ENCODE data around the gene PRRX1. TPM values are rescaled to one million over a fixed set of nuclear protein-coding genes. Genes with fewer than 3 reads are reported as not detected.

Gene PRRX1
- 0.73 and 1.1 TPM in 2 replicates for total RNA-seq (2014; rRNA removed; shearing (Covaris generic))

DNA sequence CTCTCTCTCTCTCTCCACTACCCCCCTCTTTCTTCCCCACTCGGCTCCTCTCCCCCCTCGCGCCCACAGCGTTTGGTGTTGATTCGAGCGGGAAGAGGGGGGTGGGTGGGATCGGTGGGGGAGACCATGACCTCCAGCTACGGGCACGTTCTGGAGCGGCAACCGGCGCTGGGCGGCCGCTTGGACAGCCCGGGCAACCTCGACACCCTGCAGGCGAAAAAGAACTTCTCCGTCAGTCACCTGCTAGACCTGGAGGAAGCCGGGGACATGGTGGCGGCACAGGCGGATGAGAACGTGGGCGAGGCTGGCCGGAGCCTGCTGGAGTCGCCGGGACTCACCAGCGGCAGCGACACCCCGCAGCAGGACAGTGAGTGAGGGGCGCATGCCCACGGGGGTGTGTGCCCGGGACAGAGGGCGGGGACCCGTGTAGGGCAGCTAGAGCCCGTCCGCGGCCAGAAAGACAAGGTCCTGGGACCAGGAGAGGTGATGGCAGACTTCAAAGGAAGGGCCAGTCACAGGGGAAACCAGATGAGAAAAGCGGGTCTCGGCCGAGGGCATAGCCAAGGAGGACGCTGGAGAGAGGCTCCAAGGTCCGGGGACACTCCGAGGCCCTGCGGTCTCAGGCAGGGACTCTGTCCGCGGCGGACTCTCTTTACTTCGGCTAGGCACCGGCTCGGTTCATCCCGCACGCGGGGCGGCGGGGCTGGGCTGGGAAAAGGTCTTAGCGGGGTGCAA lies at the start of gene PRRX1:
TSS of gene PRRX1 (plus strand) at position 39 of the 735 bp plus-strand sequence. CDS start at position 127, 88 bp downstream.
- Histone ChIP-seq H3K27me3 (peaks cover 6% of the 10 kb centered on the region; the same call in 1 of the 2 replicates), H3K9me3 (replicated peaks) (no peaks in the 10 kb centered on the region)

GRCh38 chr1:170617591-170618330 lies 46.2 kb upstream of the PRRX1 start:
- Histone ChIP-seq H3K9me3 (replicated peaks) (no peaks in the 10 kb centered on the region), H3K27ac (no peak overlapping the region), H3K27me3 (no peaks in the 10 kb centered on the region), H3K4me3 (no peak overlapping the region), H3K36me3 (no peaks in the 10 kb centered on the region), H3K4me1 (no peaks in the 10 kb centered on the region)
- DNase-seq, result no peak

More for the DNA sequence above, at the start of gene PRRX1:
- DNase-seq, result peak in 1 of 2 experiments; percentile 11
- Histone ChIP-seq H3K4me3 (peak within 1 kb of the TSS; percentile 50), H3K27ac (no peak within 1 kb of the TSS), H3K4me1 (no peaks in the 10 kb centered on the region), H3K36me3 (no peaks in the 10 kb centered on the region)

GRCh38 chr1:170618421-170618820 lies 45.5 kb upstream of the PRRX1 start:
- Histone ChIP-seq H3K27me3 (no peaks in the 10 kb centered on the region), H3K4me1 (no peaks in the 10 kb centered on the region), H3K27ac (no peak overlapping the region), H3K9me3 (replicated peaks) (no peaks in the 10 kb centered on the region), H3K36me3 (no peaks in the 10 kb centered on the region), H3K4me3 (no peak overlapping the region)
- DNase-seq, result no peak

- Histone ChIP-seq H3K27ac (no peak overlapping the region), H3K27me3 (no peaks in the 10 kb centered on the region)
- peak in 1 of 2 experiments; percentile 4 for DNase-seq
These were observed 44.5 kb upstream of the PRRX1 start for GRCh38 chr1:170619241-170620028.

GRCh38 chr1:170620164-170620563 lies 43.8 kb upstream of the PRRX1 start:
- no peak for DNase-seq
- H3K4me1 ChIP-seq, result no peaks in the 10 kb centered on the region
- H3K4me3 ChIP-seq, result no peak overlapping the region
- no peaks in the 10 kb centered on the region for H3K27me3 ChIP-seq
- no peaks in the 10 kb centered on the region for H3K9me3 ChIP-seq (replicated peaks)
- H3K27ac ChIP-seq, result no peak overlapping the region
- no peaks in the 10 kb centered on the region for H3K36me3 ChIP-seq

More at GRCh38 chr1:170619241-170620028, 44.5 kb upstream of the PRRX1 start:
- Histone ChIP-seq H3K4me3 (no peak overlapping the region), H3K9me3 (replicated peaks) (no peaks in the 10 kb centered on the region), H3K4me1 (no peaks in the 10 kb centered on the region), H3K36me3 (no peaks in the 10 kb centered on the region)

DNA sequence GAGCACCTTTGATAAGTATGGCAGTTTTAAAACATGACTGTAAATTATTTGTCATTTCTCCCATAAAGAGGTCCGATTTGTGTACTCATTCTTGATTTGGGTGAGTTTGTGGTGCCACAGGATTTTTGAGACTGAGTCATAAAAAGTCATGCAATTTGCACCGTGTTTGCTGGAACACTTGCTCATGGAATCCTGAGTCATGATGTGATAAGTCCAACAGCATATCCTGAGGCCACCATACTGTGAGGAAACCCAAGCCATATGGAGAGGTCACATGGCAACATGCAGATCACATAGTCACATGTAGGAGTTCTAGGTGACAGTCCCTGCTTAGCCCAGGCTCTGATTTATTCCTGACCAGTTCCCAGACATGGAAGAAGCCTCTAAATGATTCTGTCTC lies 40.8 kb upstream of the PRRX1 start:
- DNase-seq, result peak in 1 of 2 experiments; percentile 7
- Histone ChIP-seq H3K4me1 (no peaks in the 10 kb centered on the region), H3K9me3 (replicated peaks) (no peaks in the 10 kb centered on the region), H3K27ac (no peak overlapping the region), H3K27me3 (no peaks in the 10 kb centered on the region), H3K36me3 (no peaks in the 10 kb centered on the region), H3K4me3 (no peak overlapping the region)

GRCh38 chr1:170624146-170624545 lies 39.8 kb upstream of the PRRX1 start:
- peak; percentile 8 to 62 for DNase-seq
- no peaks in the 10 kb centered on the region for H3K27me3 ChIP-seq
- H3K4me3 ChIP-seq, result no peak overlapping the region
- H3K9me3 ChIP-seq (replicated peaks), result no peaks in the 10 kb centered on the region
- H3K36me3 ChIP-seq, result no peaks in the 10 kb centered on the region
- no peaks in the 10 kb centered on the region for H3K4me1 ChIP-seq
- H3K27ac ChIP-seq, result no peak overlapping the region

GRCh38 chr1:170630977-170631376 lies 33.0 kb upstream of the PRRX1 start:
- no peaks in the 10 kb centered on the region for H3K36me3 ChIP-seq
- peak; percentile 52 to 60 for DNase-seq
- H3K9me3 ChIP-seq (replicated peaks), result no peaks in the 10 kb centered on the region
- no peaks in the 10 kb centered on the region for H3K4me1 ChIP-seq
- no peak overlapping the region for H3K27ac ChIP-seq
- no peak overlapping the region for H3K4me3 ChIP-seq
- H3K27me3 ChIP-seq, result no peaks in the 10 kb centered on the region

- no peaks in the 10 kb centered on the region for H3K36me3 ChIP-seq
- no peak overlapping the region for H3K4me3 ChIP-seq
- peak in 1 of 2 experiments; percentile 5 for DNase-seq
- H3K4me1 ChIP-seq, result no peaks in the 10 kb centered on the region
- H3K9me3 ChIP-seq (replicated peaks), result no peaks in the 10 kb centered on the region
- peak overlapping the region; percentile 17 for H3K27ac ChIP-seq
- H3K27me3 ChIP-seq, result no peaks in the 10 kb centered on the region
These were observed 29.6 kb upstream of the PRRX1 start for GRCh38 chr1:170634293-170634692.

- Histone ChIP-seq H3K27me3 (no peaks in the 10 kb centered on the region), H3K36me3 (no peaks in the 10 kb centered on the region), H3K4me3 (no peak overlapping the region), H3K27ac (peak overlapping the region; percentile 17), H3K9me3 (replicated peaks) (no peaks in the 10 kb centered on the region), H3K4me1 (no peaks in the 10 kb centered on the region)
- no peak for DNase-seq
These were observed 29.0 kb upstream of the PRRX1 start for GRCh38 chr1:170634824-170635410.

GRCh38 chr1:170640581-170640980 lies 23.4 kb upstream of the PRRX1 start:
- no peaks in the 10 kb centered on the region for H3K27me3 ChIP-seq

DNA sequence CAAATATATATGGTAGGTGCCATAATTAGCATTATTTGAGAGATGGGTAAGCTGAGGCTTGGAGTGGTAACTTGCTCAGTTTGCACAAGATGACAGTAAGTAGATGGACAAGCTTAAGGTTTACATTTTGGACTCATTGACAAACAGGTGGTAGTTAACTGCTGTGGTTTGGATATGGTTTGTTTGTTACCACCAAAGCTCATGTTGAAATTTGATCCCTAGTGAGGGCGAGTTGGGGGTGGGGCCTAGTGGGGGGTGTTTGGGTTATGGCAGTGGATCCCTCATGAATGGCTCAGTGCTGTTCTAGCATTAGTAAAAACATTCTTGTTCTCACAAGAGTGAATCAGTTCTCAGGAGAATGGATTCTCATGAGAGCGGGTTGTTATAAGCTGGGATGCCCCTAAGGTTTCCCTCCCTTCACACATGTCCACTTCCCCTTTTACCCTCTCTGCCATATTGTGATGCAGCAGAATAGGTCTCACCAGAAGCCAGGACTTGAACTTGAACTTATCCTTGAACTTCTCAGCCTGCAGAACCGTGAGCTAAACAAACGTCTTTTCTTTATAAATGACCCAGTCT lies 6.6 kb upstream of the PRRX1 start:
- no peaks in the 10 kb centered on the region for H3K9me3 ChIP-seq (replicated peaks)
- peak; percentile 41 to 66 for DNase-seq
- no peaks in the 10 kb centered on the region for H3K36me3 ChIP-seq
- H3K27me3 ChIP-seq, result no peaks in the 10 kb centered on the region
- no peak overlapping the region for H3K27ac ChIP-seq
- peaks cover 3% of the 10 kb centered on the region; the same call in 1 of the 2 replicates for H3K4me1 ChIP-seq
- H3K4me3 ChIP-seq, result no peak overlapping the region

More at GRCh38 chr1:170640581-170640980, 23.4 kb upstream of the PRRX1 start:
- no peak overlapping the region for H3K27ac ChIP-seq
- no peaks in the 10 kb centered on the region for H3K36me3 ChIP-seq
- DNase-seq, result peak in 1 of 2 experiments; percentile 41
- H3K4me3 ChIP-seq, result no peak overlapping the region
- H3K9me3 ChIP-seq (replicated peaks), result no peaks in the 10 kb centered on the region
- H3K4me1 ChIP-seq, result peaks cover 6% of the 10 kb centered on the region; the same call in 1 of the 2 replicates

- H3K4me1 ChIP-seq, result peaks cover 3% of the 10 kb centered on the region; the same call in 1 of the 2 replicates
- no peak overlapping the region for H3K4me3 ChIP-seq
- H3K36me3 ChIP-seq, result no peaks in the 10 kb centered on the region
- no peaks in the 10 kb centered on the region for H3K9me3 ChIP-seq (replicated peaks)
- DNase-seq, result no peak
- H3K27me3 ChIP-seq, result no peaks in the 10 kb centered on the region; the same call in 1 of the 2 replicates
- H3K27ac ChIP-seq, result no peak overlapping the region
These were observed 4.4 kb upstream of the PRRX1 start for GRCh38 chr1:170659399-170660035.
